Tibial nerve (tissue), 4 donors: Measurements from ENCODE around the gene MYL6. TPM values are rescaled to one million over a fixed set of nuclear protein-coding genes. Genes with fewer than 3 reads are reported as not detected.
"Not testable (repeated sequence)": the region's sequence is repeated elsewhere in the genome, so short reads cannot be mapped to it uniquely, and the experiment has no call there.

Experiments
- DNase-seq, 2 donors: peaks; one replicate each; pipeline ENCODE4 v3.0.0-alpha.2; 2019; ENCODE audit warnings: low spot score in 2 of 2
- H3K27ac ChIP-seq, 4 donors: fragments of 200-600 bp; sonication (generic) in 3 of 4; one replicate each; pipeline ENCODE4 v1.5.1; 2017 to 2019; ENCODE audit warnings: mild to moderate bottlenecking in 1 of 4
- H3K27me3 ChIP-seq, 2 donors: fragments of 200-600 bp; sonication (generic) in 1 of 2; one replicate each; pipeline versions ENCODE4 v1.5.1 to v1.6.0; 2017 to 2019
- H3K36me3 ChIP-seq, 3 donors: fragments of 200-600 bp; sonication (generic); one replicate each; pipeline ENCODE4 v1.5.1; 2018 to 2019
- H3K4me1 ChIP-seq, 4 donors: fragments of 200-600 bp; sonication (generic) in 3 of 4; one replicate each; pipeline ENCODE4 v1.5.1; 2017 to 2019
- H3K4me3 ChIP-seq, 4 donors: fragments of 200-600 bp; sonication (generic) in 3 of 4; one replicate each; pipeline ENCODE4 v1.5.1; 2017 to 2019; ENCODE audit warnings: mild to moderate bottlenecking in 1 of 4, moderate library complexity in 1 of 4
- H3K9me3 ChIP-seq, 4 donors: fragments of 200-600 bp; sonication (generic) in 3 of 4; one replicate each; pipeline ENCODE4 v1.5.1; 2017 to 2019
- EP300 ChIP-seq, 2 donors: sonication (generic); formaldehyde crosslinking; IDR thresholded peaks; one replicate each; pipeline ENCODE4 v1.6.1; 2017; ENCODE audit warnings: antibody characterized with exemption in 2 of 2, mild to moderate bottlenecking in 1 of 2
- POLR2A ChIP-seq, 2 donors: fragments of 450-650 bp; IDR thresholded peaks; one replicate each; pipeline ENCODE4 v1.6.1; 2017; ENCODE audit warnings: antibody characterized with exemption in 2 of 2, mild to moderate bottlenecking in 2 of 2, moderate library complexity in 2 of 2
- WGBS, 2 donors: methylation state at CpG; one replicate each; pipeline ENCODE4 v1.1.5; 2018; 5-methylcytosine and 5-hydroxymethylcytosine counted together
- total RNA-seq, 4 donors: library from RNA; depleted of rRNA; stranded (reverse); fragments of >200 nt; gene quantifications; one replicate each; pipeline ENCODE4 v1.1.0, GENCODE V29; 2016
- TF ChIP-seq, protein P1 (sequence below), 5 experiments: fragments of 200-600 bp in 3 of 5; fragments of 450-650 bp in 2 of 5; sonication (generic) in 3 of 5; IDR thresholded peaks; one replicate each; pipeline ENCODE4 v1.5.1; 2016 to 2019; ENCODE audit warnings: antibody characterized with exemption in 5 of 5, mild to moderate bottlenecking in 3 of 5, moderate library complexity in 2 of 5

MYL6 gene
- total RNA-seq, 4 donors from 2014 or later = 1,194 to 1,879 (median 1,515) TPM

DNA sequence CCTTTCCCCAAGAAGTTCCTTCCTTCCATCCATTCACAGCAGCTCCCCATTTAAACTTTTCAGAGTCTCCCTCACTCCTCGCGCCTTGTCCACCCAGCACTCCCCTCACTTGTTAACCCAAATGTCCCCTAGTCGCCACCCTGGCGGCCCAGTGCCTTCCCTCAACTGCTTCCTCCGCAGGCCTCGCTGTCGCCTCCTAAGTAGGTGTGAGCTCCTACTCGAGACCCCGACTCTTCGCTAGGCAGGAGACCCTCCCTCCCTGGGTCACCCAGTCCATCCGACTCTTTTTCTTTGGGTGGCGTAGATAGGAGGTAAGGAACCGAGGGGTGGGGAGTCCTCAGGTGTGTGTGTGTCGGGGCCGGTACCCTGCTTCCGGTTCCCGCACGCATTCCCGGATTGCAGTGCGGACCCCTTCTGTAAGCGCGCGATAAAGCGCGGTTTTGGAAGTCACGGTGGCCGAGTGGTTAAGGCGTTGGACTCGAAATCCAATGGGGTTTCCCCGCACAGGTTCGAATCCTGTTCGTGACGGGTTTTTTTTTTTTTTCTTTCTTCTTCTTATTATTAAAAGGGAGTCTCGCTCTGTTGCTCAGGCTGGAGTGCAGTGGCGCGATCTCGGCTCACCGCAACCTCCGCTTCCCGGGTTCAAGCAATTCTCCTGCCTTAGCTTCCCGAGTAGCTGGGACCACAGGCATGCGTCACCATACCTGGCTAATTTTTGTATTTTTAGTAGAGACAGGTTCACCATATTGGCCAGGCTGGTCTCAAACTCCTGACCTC lies 31.9 kb downstream of the MYL6 start:
- H3K4me1 ChIP-seq = peaks cover 0 to 32% (median 16%) of the 10 kb centered on the region in 4 donors
- H3K4me3 ChIP-seq = peak overlapping the region; percentile 37 to 92 (median 89)
- peak overlapping the region; percentile 91 to 95 (median 94) for H3K27ac ChIP-seq
- peaks cover 0 to 23% (median under 1%) of the 10 kb centered on the region in 3 donors for H3K36me3 ChIP-seq
- DNase-seq = peak; percentile 69 to 89
- no peaks in the 10 kb centered on the region for H3K27me3 ChIP-seq
- H3K9me3 ChIP-seq = no peaks in the 10 kb centered on the region
- no peak for TF ChIP-seq EP300 (IDR thresholded peaks at IDR 0.05)
- no peak for TF ChIP-seq POLR2A (IDR thresholded peaks at IDR 0.05)
- TF ChIP-seq, protein P1, sequence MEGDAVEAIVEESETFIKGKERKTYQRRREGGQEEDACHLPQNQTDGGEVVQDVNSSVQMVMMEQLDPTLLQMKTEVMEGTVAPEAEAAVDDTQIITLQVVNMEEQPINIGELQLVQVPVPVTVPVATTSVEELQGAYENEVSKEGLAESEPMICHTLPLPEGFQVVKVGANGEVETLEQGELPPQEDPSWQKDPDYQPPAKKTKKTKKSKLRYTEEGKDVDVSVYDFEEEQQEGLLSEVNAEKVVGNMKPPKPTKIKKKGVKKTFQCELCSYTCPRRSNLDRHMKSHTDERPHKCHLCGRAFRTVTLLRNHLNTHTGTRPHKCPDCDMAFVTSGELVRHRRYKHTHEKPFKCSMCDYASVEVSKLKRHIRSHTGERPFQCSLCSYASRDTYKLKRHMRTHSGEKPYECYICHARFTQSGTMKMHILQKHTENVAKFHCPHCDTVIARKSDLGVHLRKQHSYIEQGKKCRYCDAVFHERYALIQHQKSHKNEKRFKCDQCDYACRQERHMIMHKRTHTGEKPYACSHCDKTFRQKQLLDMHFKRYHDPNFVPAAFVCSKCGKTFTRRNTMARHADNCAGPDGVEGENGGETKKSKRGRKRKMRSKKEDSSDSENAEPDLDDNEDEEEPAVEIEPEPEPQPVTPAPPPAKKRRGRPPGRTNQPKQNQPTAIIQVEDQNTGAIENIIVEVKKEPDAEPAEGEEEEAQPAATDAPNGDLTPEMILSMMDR (IDR thresholded peaks at IDR 0.05) = no peak
- 2% methylated on average over 42 of the region's 42 CpGs for WGBS, 2 donors

DNA sequence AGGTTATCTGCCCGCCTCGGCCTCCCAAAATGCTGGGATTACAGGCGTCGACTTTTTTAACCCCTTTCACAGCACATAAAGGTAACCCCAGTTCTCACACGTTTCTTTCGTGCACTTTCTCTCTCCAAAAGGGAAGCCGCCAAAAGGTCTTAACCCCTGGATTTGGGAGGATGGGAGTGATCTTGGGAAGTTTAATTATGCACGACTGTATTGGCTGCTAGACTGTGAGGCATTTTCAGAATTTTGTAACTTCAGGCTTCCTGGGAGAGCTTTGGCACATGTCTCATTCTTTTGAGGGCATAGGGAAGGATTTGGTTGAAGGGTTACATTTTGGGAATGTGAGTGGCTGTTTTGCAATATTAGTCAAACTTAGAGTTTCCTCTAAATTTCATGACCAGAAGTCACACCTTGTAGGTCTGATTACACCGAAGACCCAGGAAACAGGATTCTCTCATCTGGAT lies 32.6 kb downstream of the MYL6 start:
- 17 to 18% methylated on average over 9 of the region's 9 CpGs for WGBS, 2 donors
- Histone ChIP-seq H3K4me3 (peak overlapping the region; percentile 37 to 92 (median 89)), H3K36me3 (peaks cover 0 to 17% (median 0%) of the 10 kb centered on the region in 3 donors), H3K9me3 (no peaks in the 10 kb centered on the region), H3K4me1 (peaks cover 0 to 32% (median 16%) of the 10 kb centered on the region in 4 donors), H3K27me3 (no peaks in the 10 kb centered on the region), H3K27ac (peak overlapping the region; percentile 91 to 95 (median 94))
- no peak for DNase-seq
- no peak for TF ChIP-seq EP300 (IDR thresholded peaks at IDR 0.05)

DNA sequence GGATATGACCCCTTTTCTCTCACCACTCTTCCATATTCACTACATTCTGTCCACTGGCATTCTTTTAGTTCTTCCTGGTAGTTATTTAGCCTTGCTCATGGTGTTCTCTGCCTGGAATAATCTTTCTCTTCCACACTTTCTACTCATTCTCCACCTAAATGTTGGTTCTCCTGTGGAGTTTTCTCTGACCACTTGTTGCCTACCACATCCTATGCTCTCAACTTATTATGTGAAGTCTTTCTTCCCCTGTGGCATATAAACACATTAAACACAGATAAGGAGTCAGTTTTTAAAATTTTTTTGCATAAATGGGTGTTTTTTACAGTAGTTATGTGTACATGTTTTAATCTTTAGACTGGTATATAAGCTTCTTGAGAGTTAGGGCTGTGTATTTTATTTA lies 34.4 kb downstream of the MYL6 start:
- TF ChIP-seq, protein P1 (IDR thresholded peaks at IDR 0.05) = no peak
- no peak for TF ChIP-seq EP300 (IDR thresholded peaks at IDR 0.05)
- TF ChIP-seq POLR2A (IDR thresholded peaks at IDR 0.05) = no peak
- no peak for DNase-seq

DNA sequence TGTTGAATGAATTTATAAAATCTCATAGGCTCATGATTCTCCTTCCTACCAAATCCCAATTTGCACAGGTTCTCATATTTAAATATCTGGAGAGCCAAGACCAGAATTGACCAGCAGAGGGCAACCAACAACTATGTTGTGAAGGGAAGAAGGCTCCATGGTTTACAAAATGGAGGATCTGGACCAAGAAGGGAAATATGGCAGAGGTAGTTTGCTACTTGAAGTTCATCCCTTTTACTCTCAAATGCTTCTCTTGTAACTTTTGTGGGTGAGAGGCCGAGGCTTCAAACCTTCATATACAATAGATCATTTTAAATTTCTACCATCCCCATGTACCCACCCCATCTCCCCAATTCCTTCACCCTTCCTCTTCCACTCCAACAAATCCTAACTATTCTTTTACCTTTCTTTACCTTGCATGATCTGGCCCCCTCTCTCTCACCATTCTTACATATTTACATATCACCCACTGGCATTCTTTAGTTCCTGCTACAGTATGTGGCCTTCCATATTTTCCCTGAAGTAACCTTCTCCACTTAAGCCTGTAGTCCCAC lies 34.9 kb downstream of the MYL6 start:
- TF ChIP-seq EP300 (IDR thresholded peaks at IDR 0.05) = peak in 1 of 2 donors; percentile 44
- TF ChIP-seq, protein P1 (IDR thresholded peaks at IDR 0.05) = peak; percentile 62 to 89 (median 82)
- TF ChIP-seq POLR2A (IDR thresholded peaks at IDR 0.05) = no peak
- no peaks in the 10 kb centered on the region for H3K27me3 ChIP-seq
- peak; percentile 68 to 97 for DNase-seq
- H3K4me1 ChIP-seq = peaks cover 0 to 21% (median 5%) of the 10 kb centered on the region in 4 donors
- H3K9me3 ChIP-seq = no peaks in the 10 kb centered on the region
- no peaks in the 10 kb centered on the region for H3K36me3 ChIP-seq
- no peak overlapping the region for H3K4me3 ChIP-seq
- no peak overlapping the region for H3K27ac ChIP-seq
- WGBS, 2 donors = 30 to 53% methylated on average over 1 of the region's 1 CpG

More for the DNA sequence above, 34.4 kb downstream of the MYL6 start:
- no peaks in the 10 kb centered on the region for H3K9me3 ChIP-seq
- peaks cover 0 to 26% (median 10%) of the 10 kb centered on the region in 4 donors for H3K4me1 ChIP-seq
- H3K36me3 ChIP-seq = no peaks in the 10 kb centered on the region
- no peak overlapping the region for H3K27ac ChIP-seq
- no peaks in the 10 kb centered on the region for H3K27me3 ChIP-seq
- no peak overlapping the region for H3K4me3 ChIP-seq

DNA sequence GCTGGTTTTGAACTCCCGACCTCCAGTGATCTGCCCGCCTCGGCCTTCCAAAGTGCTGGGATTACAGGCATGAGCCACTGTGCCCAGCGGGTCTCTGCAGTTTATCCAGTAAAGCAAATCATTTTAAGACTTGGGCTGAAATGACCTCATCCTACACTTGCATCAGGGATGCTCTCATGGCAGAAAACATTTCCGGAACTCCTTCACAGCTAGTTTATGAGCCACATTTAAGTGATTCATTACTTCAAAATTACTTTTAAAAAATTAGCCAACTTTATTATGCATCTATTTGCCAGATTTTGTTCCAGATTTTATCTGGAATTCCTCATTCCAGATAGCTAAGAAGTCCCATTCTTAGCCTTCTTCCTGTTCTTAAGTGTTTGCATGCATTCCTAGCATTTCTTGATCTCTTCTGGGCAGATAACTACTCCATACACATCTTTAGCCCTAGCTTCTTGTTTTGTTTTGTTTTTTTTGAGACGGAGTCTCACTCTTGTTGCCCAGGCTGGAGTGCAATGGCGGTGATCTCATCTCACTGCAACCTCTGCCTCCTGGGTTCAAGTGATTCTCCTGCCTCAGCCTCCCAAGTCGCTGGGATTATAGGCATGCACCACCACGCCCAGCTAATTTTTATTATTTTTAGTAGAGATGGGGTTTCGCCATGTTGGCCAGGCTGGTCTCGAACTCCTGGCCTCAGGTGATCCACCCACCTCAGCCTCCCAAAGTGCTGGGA lies 38.8 kb downstream of the MYL6 start:
- H3K4me3 ChIP-seq, H3K4me1 ChIP-seq, H3K27ac ChIP-seq, DNase-seq, H3K27me3 ChIP-seq, H3K36me3 ChIP-seq, H3K9me3 ChIP-seq: not testable (repeated sequence)
- 57 to 58% methylated on average over 11 of the region's 11 CpGs for WGBS, 2 donors
